ENCODE data around the gene PLVAP. TPM values are rescaled to one million over a fixed set of nuclear protein-coding genes. Genes with fewer than 3 reads are reported as not detected.

Gene PLVAP
- total RNA-seq, 1 donor from 2014 or later: 378 TPM

DNA sequence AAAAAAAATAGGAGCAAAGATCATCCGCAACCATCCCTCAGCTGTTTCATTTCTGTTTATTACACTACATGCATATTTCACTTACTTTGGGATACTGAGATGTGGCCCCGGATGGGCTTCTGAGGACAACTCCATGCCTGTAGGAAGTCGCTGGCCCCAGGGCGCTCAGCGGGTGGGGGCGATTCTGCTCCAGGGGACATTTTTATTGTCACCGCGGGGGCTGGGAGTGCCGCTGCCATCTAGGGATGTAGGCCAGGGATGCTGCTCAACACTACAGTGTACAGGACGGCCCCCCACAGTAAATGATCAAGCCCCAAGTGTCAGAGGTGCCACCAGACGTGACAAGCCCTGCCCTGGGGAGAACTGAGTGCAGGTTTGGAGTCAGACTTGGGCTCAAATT lies 34.7 kb upstream of the PLVAP start:
- DNase-seq (ENCODE audit: low spot score in 2 of 2): no peak
- Histone ChIP-seq H3K27ac (no peak overlapping the region), H3K4me3 (no peak overlapping the region), H3K9me3 (no peaks in the 10 kb centered on the region), H3K36me3 (no peaks in the 10 kb centered on the region), H3K27me3 (no peaks in the 10 kb centered on the region), H3K4me1 (peaks cover under 1% of the 10 kb centered on the region in 2 donors)
- TF ChIP-seq, protein P1, sequence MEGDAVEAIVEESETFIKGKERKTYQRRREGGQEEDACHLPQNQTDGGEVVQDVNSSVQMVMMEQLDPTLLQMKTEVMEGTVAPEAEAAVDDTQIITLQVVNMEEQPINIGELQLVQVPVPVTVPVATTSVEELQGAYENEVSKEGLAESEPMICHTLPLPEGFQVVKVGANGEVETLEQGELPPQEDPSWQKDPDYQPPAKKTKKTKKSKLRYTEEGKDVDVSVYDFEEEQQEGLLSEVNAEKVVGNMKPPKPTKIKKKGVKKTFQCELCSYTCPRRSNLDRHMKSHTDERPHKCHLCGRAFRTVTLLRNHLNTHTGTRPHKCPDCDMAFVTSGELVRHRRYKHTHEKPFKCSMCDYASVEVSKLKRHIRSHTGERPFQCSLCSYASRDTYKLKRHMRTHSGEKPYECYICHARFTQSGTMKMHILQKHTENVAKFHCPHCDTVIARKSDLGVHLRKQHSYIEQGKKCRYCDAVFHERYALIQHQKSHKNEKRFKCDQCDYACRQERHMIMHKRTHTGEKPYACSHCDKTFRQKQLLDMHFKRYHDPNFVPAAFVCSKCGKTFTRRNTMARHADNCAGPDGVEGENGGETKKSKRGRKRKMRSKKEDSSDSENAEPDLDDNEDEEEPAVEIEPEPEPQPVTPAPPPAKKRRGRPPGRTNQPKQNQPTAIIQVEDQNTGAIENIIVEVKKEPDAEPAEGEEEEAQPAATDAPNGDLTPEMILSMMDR (IDR thresholded peaks at IDR 0.05): no peak
- intact Hi-C loops (cut with DNase I): no loop called here

DNA sequence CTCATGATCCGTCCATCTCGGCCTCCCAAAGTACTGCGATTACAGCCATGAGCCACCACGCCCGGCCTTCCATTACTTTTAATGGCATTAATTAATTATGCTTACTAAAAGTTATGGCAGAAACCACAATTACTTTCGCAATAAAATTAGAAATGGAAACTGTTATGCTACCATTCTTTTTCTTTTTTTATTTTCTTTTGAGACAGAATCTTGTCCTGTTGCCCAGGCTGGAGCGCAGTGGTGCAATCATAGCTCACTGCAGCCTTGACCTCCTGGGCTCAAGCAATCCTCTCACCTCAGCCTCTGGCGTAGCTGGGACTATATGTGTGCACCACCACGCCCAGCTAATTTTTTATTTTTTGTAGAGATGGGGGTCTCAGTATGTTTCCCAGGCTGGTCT lies 32.8 kb upstream of the PLVAP start:
- TF ChIP-seq, protein P1 (IDR thresholded peaks at IDR 0.05): no peak
- intact Hi-C loops (cut with DNase I): no loop called here
- DNase-seq (ENCODE audit: low spot score in 2 of 2): no peak
- peaks cover 10 to 11% of the 10 kb centered on the region in 2 donors for H3K4me1 ChIP-seq
- no peaks in the 10 kb centered on the region for H3K9me3 ChIP-seq
- no peak overlapping the region for H3K27ac ChIP-seq
- no peaks in the 10 kb centered on the region for H3K36me3 ChIP-seq
- H3K27me3 ChIP-seq: no peaks in the 10 kb centered on the region
- H3K4me3 ChIP-seq: no peak overlapping the region

DNA sequence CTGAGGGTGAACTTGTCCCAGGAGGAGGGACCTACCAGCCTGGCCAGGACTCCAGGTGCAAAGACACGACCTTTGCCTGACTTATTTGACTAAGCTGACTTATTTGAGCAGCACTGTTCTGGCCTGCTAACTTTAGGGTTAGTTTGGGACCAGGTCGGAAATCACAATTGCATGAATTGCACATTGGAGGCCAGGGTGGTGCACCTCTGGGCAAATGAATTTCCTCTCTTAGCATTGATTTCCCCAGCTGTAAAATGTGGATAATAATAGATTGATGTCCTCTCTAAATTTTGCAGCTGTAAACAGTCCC lies 29.7 kb upstream of the PLVAP start:
- Histone ChIP-seq H3K9me3 (no peaks in the 10 kb centered on the region), H3K27ac (peak overlapping the region; percentile 70 to 77), H3K4me1 (peaks cover 10 to 11% of the 10 kb centered on the region in 2 donors), H3K27me3 (no peaks in the 10 kb centered on the region), H3K36me3 (no peaks in the 10 kb centered on the region), H3K4me3 (peak overlapping the region; percentile 51 to 67)
- intact Hi-C loops (cut with DNase I): no loop called here
- TF ChIP-seq, protein P1 (IDR thresholded peaks at IDR 0.05): no peak
- DNase-seq (ENCODE audit: low spot score in 2 of 2): no peak

DNA sequence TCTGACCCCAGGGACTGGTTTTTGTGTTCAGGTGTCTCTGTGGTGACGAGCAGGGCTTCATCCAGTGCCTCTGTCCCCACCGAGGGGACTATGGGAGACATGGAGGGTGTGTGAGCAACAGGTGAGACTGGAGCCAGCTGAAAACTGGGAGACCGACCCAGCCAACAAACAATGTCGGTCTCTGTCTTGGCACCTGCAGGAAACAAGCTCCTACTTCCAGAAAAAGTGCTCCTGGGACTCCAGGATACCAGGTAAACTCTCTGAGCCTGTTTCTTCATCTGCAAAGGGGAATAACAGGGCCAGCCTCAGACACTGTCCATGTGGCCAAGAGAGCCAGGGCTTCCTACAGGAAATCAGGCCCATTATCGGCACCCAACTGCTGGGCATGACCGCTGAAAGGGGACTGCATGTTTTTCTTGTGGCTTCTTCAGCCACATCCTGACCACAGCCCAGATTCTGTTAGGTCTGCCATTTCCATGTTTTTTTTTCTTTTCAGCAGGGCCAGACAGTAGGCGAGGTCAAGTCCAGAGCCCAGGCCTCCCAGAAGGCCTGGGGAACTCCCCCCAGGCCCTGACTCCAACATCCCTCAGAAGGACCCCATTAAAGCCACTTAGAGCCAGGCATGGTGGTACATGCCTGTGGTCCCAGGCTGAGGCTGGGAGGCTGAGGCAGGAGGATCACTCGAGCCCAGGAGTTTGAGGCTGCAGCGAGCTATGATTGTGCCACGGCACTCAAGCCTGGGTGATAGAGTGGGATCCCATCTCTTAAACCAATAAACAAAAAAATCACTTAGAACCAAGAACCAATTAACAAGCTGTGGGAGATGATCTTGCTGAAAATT lies 29.1 kb upstream of the PLVAP start:
- peak overlapping the region; percentile 70 to 77 for H3K27ac ChIP-seq
- peak overlapping the region; percentile 51 to 67 for H3K4me3 ChIP-seq

DNA sequence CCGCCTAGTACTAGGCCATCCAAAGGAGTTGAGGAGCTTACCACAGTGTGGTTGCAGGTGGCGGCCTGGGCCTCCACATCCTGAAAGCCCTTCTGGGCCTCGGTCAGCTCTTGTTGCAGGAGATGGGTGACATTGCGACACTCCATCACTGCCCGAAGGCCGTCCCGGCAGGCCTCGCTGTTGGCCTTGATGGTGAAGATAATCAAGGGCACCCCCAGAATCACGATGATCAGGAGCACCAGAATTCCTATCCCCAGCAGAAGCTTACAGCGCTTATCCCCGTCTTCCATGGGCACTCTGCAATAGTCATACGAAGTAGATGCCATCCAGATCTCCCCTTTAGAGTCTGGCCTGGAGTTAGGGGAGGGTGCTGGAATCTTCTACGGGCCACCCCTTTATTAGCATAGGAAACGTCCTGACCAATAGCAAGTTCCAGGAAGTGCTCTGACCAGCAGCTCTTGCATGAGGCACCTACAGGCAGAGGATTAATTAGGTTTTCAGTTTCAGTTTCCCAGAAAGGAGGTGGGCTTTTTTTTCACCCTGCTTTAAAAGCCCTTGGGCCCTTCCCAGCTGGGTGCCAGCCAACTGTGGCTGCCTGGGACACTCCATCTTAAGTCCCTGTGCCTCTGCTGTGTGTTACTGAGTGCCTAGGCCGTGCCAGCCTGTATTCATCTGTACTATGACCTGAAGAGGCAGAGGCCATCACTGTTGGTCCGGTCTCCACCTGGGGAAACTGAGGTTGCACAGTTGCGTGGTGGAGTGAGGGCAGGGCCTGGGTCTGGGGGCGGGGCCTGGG lies 28.3 kb upstream of the PLVAP start, which contains the start of gene BST2:
BST2 (minus strand) TSS at position 381 of the 796 bp plus-strand sequence; CDS start at position 326, 55 bp downstream.
- peak within 1 kb of the TSS; percentile 70 to 77 for H3K27ac ChIP-seq
- H3K9me3 ChIP-seq: no peaks in the 10 kb centered on the region
- peak; percentile 33 to 76 for DNase-seq (ENCODE audit: low spot score in 2 of 2)
- H3K27me3 ChIP-seq: no peaks in the 10 kb centered on the region
- intact Hi-C loops (cut with DNase I): no loop called here
- H3K36me3 ChIP-seq: peaks cover 0 to 4% of the 10 kb centered on the region in 2 donors
- peak within 1 kb of the TSS; percentile 51 to 67 for H3K4me3 ChIP-seq
- peaks cover 10 to 11% of the 10 kb centered on the region in 2 donors for H3K4me1 ChIP-seq
- TF ChIP-seq, protein P1 (IDR thresholded peaks at IDR 0.05): no peak

More for the DNA sequence above, 29.1 kb upstream of the PLVAP start:
- H3K9me3 ChIP-seq: no peaks in the 10 kb centered on the region
- no peak for DNase-seq (ENCODE audit: low spot score in 2 of 2)
- intact Hi-C loops (cut with DNase I): no loop called here
- TF ChIP-seq, protein P1 (IDR thresholded peaks at IDR 0.05): no peak
- H3K36me3 ChIP-seq: peaks cover 0 to 4% of the 10 kb centered on the region in 2 donors
- peaks cover 10 to 11% of the 10 kb centered on the region in 2 donors for H3K4me1 ChIP-seq
- H3K27me3 ChIP-seq: no peaks in the 10 kb centered on the region

All from ascending aorta (tissue), 2 donors.